Measurements from ENCODE around the gene HES6.

Gene HES6

DNA sequence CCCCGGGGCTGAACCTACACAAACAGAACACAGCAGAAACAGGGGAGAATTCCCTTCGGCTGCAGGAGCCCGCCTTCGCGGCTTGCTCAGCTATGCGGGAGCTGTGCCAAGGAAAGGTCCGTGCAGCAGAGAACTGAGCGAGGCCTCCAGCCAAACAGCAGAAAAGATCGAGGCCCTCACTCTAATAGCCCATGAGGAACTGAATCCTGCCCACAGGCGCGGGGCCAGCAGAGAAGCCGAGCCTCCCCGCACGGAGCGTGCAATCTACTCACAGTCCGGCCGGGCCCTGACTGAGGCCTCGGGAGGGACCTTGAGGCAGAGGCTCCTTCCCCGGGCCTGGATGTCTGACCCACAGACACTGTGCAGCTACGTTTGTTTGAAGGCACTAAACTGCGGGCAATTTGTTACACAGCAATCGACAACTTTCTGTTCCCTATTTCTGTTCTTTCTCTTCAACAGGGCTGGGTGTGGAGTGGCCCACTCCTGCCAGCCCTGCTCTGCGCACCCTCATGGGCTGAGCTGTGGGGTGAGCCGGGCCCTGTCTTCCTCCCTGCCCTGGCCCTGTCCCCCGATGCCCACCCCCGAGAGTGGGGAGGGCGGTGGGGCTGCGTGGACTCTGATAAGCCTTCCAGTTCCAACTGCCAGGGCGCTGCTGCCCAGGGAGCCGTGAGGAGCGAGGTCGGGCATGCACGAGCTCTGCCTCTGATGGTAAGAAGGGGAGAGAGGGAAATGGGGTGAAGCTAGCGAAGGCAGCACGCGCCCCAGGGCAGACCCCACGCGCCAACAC is 13.7 kb downstream of the HES6 start:
- Histone ChIP-seq H3K9me3 (ENCODE audit: severe bottlenecking) (no peaks in the 10 kb centered on the region), H3K36me3 (no peaks in the 10 kb centered on the region), H3K4me3 (ENCODE audit: low read depth, low read length) (no peak overlapping the region), H3K27ac (peak overlapping the region; percentile 46), H3K27me3 (ENCODE audit: insufficient read depth, low read depth, severe bottlenecking) (no peaks in the 10 kb centered on the region)
- TF ChIP-seq, protein P1, sequence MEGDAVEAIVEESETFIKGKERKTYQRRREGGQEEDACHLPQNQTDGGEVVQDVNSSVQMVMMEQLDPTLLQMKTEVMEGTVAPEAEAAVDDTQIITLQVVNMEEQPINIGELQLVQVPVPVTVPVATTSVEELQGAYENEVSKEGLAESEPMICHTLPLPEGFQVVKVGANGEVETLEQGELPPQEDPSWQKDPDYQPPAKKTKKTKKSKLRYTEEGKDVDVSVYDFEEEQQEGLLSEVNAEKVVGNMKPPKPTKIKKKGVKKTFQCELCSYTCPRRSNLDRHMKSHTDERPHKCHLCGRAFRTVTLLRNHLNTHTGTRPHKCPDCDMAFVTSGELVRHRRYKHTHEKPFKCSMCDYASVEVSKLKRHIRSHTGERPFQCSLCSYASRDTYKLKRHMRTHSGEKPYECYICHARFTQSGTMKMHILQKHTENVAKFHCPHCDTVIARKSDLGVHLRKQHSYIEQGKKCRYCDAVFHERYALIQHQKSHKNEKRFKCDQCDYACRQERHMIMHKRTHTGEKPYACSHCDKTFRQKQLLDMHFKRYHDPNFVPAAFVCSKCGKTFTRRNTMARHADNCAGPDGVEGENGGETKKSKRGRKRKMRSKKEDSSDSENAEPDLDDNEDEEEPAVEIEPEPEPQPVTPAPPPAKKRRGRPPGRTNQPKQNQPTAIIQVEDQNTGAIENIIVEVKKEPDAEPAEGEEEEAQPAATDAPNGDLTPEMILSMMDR (IDR thresholded peaks at IDR 0.05; ENCODE audit: low read depth, low read length), result no peak
- DNase-seq, result no peak

DNA sequence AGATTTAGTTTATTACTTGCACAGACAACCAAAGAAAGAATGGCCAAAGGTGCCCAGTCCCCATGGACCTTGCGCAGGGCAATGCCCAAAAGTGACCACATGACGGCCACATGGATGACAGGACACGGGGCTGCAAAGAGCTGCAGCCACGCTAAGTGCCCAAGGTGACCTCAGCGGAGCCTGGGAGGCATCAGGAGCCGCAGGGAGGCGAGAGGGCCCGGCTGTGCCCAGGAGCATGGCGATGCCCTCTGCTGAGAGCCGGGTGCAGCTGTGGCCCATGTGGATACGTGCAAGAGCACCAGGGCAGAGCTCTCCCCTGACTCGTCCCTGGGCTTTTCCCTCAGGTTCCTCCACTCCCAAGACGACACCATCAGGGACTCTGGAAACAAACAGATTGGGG is 14.7 kb downstream of the HES6 start:
- Histone ChIP-seq H3K4me3 (ENCODE audit: low read depth, low read length) (no peak overlapping the region), H3K27ac (peak overlapping the region; percentile 46), H3K9me3 (ENCODE audit: severe bottlenecking) (peaks cover 4% of the 10 kb centered on the region), H3K36me3 (no peaks in the 10 kb centered on the region), H3K27me3 (ENCODE audit: insufficient read depth, low read depth, severe bottlenecking) (no peaks in the 10 kb centered on the region)
- TF ChIP-seq, protein P1 (IDR thresholded peaks at IDR 0.05; ENCODE audit: low read depth, low read length), result no peak
- DNase-seq, result no peak

GRCh38 chr2:238224356-238225035 is 15.3 kb downstream of the HES6 start:
- TF ChIP-seq, protein P1 (IDR thresholded peaks at IDR 0.05; ENCODE audit: low read depth, low read length), result no peak
- Histone ChIP-seq H3K36me3 (no peaks in the 10 kb centered on the region), H3K27ac (no peak overlapping the region), H3K27me3 (ENCODE audit: insufficient read depth, low read depth, severe bottlenecking) (no peaks in the 10 kb centered on the region), H3K9me3 (ENCODE audit: severe bottlenecking) (peaks cover 4% of the 10 kb centered on the region), H3K4me3 (ENCODE audit: low read depth, low read length) (no peak overlapping the region)
- no peak for DNase-seq

- TF ChIP-seq, protein P1 (IDR thresholded peaks at IDR 0.05; ENCODE audit: low read depth, low read length), result no peak
- Histone ChIP-seq H3K4me3 (ENCODE audit: low read depth, low read length) (no peak overlapping the region), H3K27ac (no peak overlapping the region), H3K27me3 (ENCODE audit: insufficient read depth, low read depth, severe bottlenecking) (no peaks in the 10 kb centered on the region), H3K9me3 (ENCODE audit: severe bottlenecking) (peaks cover 4% of the 10 kb centered on the region), H3K36me3 (no peaks in the 10 kb centered on the region)
- DNase-seq, result no peak
Observed at GRCh38 chr2:238220892-238221521, 18.8 kb downstream of the HES6 start.

DNA sequence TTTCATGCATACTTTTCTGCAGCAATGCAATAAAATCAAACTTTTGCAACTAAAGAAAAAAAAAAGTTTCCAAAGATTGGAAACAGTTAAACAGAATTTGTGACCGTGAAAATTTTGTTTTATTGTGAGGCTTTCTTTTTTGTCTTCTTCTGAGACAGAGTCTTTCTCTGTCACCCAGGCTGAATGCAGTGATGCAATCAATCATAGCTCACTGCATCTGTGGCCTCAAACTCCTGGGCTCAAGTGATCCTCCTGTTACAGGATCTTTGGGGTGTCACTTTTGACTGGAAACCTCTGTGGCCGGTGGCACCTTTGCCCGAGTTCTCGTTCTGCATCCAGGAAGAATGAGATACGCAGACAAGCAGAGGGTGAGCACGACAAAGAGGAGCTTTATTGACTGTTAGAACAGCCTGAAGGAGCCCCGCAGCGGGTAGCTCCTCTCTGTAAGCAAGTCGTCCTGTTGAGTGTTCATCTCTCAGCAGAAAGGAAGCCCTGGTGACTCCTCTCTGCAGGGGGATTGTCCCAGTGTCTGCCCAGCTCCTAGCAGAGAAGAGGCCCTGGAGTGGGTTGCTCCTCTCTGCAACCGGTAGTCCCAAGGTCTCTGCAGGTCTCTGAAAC is 19.5 kb downstream of the HES6 start:
- no peak for DNase-seq
- peaks cover 4% of the 10 kb centered on the region for H3K9me3 ChIP-seq (ENCODE audit: severe bottlenecking)
- H3K4me3 ChIP-seq (ENCODE audit: low read depth, low read length), result no peak overlapping the region
- no peaks in the 10 kb centered on the region for H3K27me3 ChIP-seq (ENCODE audit: insufficient read depth, low read depth, severe bottlenecking)
- TF ChIP-seq, protein P1 (IDR thresholded peaks at IDR 0.05; ENCODE audit: low read depth, low read length), result no peak
- H3K27ac ChIP-seq, result no peak overlapping the region
- H3K36me3 ChIP-seq, result no peaks in the 10 kb centered on the region

All from WERI-Rb-1 (cell line).